Right atrium auricular region (tissue), 2 donors: ENCODE measurements around the gene DPF3. TPM values are rescaled to one million over a fixed set of nuclear protein-coding genes. Genes with fewer than 3 reads are reported as not detected.
A peak's percentile ranks its signal among the peaks of the same experiment; 100 is the strongest.

ENCODE experiments used
- DNase-seq: peaks from one replicate; pipeline ENCODE4 v3.0.0-alpha.2; 2019; ENCODE audit warnings: low spot score
- H3K27ac ChIP-seq, 2 donors: fragments of 200-600 bp; sonication (generic); 1 replicate in 1 of 2; 2 replicates in 1 of 2; pipeline ENCODE4 v1.5.1; 2016 to 2019
- H3K27me3 ChIP-seq, 2 donors: fragments of 200-600 bp; sonication (generic); one replicate each; pipeline versions ENCODE4 v1.5.1 to v1.6.0; 2017 to 2019
- H3K36me3 ChIP-seq: fragments of 200-600 bp; sonication (generic); one replicate; pipeline ENCODE4 v1.5.1; 2016
- H3K4me1 ChIP-seq, 2 donors: fragments of 200-600 bp; sonication (generic); one replicate each; pipeline versions ENCODE4 v1.5.1 to v1.6.0; 2017 to 2019
- H3K4me3 ChIP-seq, 2 donors: fragments of 200-600 bp; sonication (generic); 1 replicate in 1 of 2; 2 replicates in 1 of 2; pipeline ENCODE4 v1.5.1; 2017 to 2019; ENCODE audit warnings: mild to moderate bottlenecking in 1 of 2, moderate library complexity in 1 of 2
- H3K9me3 ChIP-seq, 2 donors: fragments of 200-600 bp; sonication (generic); one replicate each; pipeline ENCODE4 v1.5.1; 2019
- total RNA-seq, 2 donors: library from RNA; depleted of rRNA; stranded (reverse); fragments of >200 nt; gene quantifications; one replicate each; pipeline ENCODE4 v1.1.0, GENCODE V29; 2016
- TF ChIP-seq, protein P1 (sequence below), 2 donors: fragments of 200-600 bp; sonication (generic); IDR thresholded peaks; one replicate each; pipeline ENCODE4 v1.5.1; 2019; ENCODE audit warnings: antibody characterized with exemption in 2 of 2

DPF3 gene
- total RNA-seq, 2 donors from 2014 or later: 14.7 to 26.6 TPM

DNA sequence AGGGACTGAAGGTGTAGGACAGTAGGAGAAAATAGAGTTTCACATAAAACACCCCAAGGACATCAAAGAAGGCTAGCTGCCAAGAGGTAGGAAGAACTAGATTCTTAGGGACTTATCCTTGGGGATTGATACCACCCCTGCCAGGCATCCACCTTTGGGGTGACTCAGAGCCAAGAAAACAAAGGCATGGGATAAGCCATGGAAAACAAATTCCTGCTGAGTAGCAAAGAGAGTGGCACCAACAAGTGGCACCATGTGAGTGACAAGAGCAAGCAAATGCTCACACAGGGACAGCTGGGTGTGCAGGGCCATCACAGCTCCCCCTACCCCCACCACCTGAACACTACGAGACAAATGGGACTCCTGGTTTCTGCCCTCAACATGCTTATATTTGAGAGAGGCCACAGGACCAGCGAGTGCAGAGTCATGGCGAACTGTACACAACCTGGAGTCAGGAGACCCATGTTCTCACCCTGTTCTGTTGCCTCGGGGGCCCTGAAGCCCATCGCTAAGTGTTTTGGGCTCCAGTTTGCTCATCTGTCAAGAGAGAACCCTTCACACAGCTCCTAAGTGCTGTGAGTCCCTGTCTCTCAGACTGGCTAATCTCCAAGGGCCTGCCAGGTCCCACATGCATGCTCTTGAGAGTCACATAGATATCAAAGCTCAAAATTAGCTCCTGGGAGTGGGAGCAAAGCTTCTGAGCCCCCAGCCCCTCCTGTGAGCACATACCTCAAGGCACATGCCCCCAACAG is 91.9 kb downstream of the DPF3 start:
- no peaks in the 10 kb centered on the region for H3K36me3 ChIP-seq
- TF ChIP-seq, protein P1, sequence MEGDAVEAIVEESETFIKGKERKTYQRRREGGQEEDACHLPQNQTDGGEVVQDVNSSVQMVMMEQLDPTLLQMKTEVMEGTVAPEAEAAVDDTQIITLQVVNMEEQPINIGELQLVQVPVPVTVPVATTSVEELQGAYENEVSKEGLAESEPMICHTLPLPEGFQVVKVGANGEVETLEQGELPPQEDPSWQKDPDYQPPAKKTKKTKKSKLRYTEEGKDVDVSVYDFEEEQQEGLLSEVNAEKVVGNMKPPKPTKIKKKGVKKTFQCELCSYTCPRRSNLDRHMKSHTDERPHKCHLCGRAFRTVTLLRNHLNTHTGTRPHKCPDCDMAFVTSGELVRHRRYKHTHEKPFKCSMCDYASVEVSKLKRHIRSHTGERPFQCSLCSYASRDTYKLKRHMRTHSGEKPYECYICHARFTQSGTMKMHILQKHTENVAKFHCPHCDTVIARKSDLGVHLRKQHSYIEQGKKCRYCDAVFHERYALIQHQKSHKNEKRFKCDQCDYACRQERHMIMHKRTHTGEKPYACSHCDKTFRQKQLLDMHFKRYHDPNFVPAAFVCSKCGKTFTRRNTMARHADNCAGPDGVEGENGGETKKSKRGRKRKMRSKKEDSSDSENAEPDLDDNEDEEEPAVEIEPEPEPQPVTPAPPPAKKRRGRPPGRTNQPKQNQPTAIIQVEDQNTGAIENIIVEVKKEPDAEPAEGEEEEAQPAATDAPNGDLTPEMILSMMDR (IDR thresholded peaks at IDR 0.05): no peak
- peak overlapping the region; percentile 64 to 67 for H3K27ac ChIP-seq
- no peak for DNase-seq
- no peaks in the 10 kb centered on the region for H3K27me3 ChIP-seq
- H3K4me1 ChIP-seq: peaks cover 0 to 8% of the 10 kb centered on the region in 2 donors
- H3K9me3 ChIP-seq: no peaks in the 10 kb centered on the region
- no peak overlapping the region for H3K4me3 ChIP-seq

DNA sequence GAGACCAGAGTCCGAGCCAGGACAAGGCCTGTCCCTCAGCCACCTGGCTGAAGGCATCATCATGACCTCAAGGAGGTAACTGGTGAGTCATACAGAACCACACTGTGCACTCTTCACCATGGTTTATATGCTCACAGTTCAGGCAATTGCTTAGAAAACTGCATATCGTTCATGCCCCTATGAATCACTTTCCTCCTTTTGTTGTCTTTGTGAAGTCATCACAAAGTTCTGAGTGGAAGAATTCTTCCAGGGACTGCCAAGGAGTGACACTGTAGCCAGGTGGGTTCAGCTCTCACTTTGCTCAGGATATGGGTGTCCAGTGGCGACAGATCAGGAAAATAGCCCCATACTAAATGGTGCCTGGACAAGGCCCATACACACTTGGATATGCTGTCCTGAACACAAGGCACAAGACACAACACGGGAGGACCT is 92.5 kb downstream of the DPF3 start:
- H3K9me3 ChIP-seq: no peaks in the 10 kb centered on the region
- no peaks in the 10 kb centered on the region for H3K27me3 ChIP-seq
- TF ChIP-seq, protein P1 (IDR thresholded peaks at IDR 0.05): no peak
- no peak overlapping the region for H3K4me3 ChIP-seq
- peak overlapping the region; percentile 64 to 67 for H3K27ac ChIP-seq
- no peak for DNase-seq
- no peaks in the 10 kb centered on the region for H3K36me3 ChIP-seq
- H3K4me1 ChIP-seq: peaks cover 0 to 8% of the 10 kb centered on the region in 2 donors

DNA sequence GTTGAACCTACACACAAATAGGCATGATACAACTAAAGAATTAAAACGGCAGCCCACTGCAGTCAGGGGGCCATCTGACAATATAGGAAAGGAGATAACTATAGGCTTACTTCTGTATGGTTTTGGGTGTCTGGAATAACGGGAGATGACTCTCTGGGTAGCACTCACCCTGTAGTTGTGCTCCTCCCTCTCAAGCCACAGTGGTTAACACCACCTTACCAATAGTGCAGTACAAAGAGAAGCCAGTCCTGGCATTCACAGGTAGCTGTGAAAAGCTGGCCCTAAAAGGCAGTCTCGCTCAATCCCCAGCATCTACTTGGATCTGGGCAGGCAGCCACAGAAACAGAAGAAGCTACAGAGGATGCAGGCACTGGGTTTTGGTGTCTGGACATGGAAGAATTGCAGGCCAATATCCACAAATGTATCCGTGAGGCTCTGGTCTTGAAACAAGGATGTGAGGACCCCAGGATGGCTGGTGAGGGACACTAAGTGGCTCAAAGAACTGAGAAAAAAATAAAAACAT is 93.0 kb downstream of the DPF3 start:
- Histone ChIP-seq H3K36me3 (no peaks in the 10 kb centered on the region), H3K9me3 (no peaks in the 10 kb centered on the region), H3K27me3 (no peaks in the 10 kb centered on the region), H3K27ac (peak overlapping the region; percentile 64 to 67), H3K4me1 (peaks cover 0 to 8% of the 10 kb centered on the region in 2 donors), H3K4me3 (no peak overlapping the region)
- TF ChIP-seq, protein P1 (IDR thresholded peaks at IDR 0.05): no peak
- no peak for DNase-seq

DNA sequence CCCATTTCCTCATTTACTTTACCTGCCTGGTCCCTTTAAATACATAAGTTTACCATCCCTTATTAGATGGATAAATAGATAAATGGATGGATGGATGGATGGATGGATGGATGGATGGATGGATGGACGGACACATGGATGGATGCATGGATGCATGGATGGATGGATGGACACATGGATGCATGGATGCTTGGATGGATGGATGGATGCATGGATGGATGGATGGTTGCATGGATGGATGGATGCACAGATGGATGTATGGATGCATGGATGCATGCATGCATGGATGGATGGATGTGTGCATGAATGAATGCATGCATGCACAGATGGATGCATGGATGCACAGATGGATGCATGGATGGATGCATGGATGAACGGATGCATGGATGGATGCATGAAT is 93.6 kb downstream of the DPF3 start:
- Histone ChIP-seq H3K27ac (no peak overlapping the region), H3K36me3 (no peaks in the 10 kb centered on the region), H3K27me3 (no peaks in the 10 kb centered on the region), H3K9me3 (no peaks in the 10 kb centered on the region), H3K4me3 (no peak overlapping the region), H3K4me1 (peaks cover 0 to 8% of the 10 kb centered on the region in 2 donors)
- TF ChIP-seq, protein P1 (IDR thresholded peaks at IDR 0.05): no peak
- no peak for DNase-seq

DNA sequence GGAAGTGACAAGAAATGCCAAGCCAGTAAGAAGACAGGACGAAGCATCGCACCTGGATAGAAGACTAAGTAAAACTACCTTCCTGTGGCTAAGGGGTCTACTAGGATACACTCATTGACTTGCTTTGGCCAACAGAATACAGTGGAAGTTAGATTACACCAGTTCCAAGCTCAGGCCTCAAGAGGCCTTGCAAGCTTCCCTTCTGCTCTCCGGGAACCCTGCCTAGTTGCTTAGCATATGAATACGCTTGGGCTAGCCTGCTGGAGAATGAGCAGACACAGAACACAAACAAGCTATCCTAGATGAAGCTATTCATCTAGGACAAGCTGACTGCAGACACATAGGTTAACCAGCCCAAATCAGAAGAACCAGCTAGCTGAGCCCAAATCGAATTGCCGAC is 97.0 kb downstream of the DPF3 start:
- H3K36me3 ChIP-seq: no peaks in the 10 kb centered on the region
- H3K27me3 ChIP-seq: no peaks in the 10 kb centered on the region
- H3K4me1 ChIP-seq: peaks cover 0 to 31% of the 10 kb centered on the region in 2 donors
- no peak for DNase-seq
- no peak overlapping the region for H3K27ac ChIP-seq
- TF ChIP-seq, protein P1 (IDR thresholded peaks at IDR 0.05): no peak
- no peak overlapping the region for H3K4me3 ChIP-seq
- H3K9me3 ChIP-seq: no peaks in the 10 kb centered on the region
